Measurements from ENCODE around the gene CAPN14. TPM values are rescaled to one million over a fixed set of nuclear protein-coding genes. Genes with fewer than 3 reads are reported as not detected.

The CAPN14 gene
- total and polyA plus RNA-seq, 4 donors = 0.18 to 0.29 (median 0.21) TPM; not detected in 1

- 93% methylated on average over 2 of the region's 2 CpGs for WGBS, 2 donors
- intact Hi-C loops (cut with DNase I) = no loop called here
- H3K27me3 ChIP-seq (ENCODE audit: control insufficient read depth in 1 of 2, insufficient read depth in 2 of 2, low read length in 1 of 2) = no peaks in the 10 kb centered on the region
- DNase-seq (no peak), ATAC-seq (ENCODE audit: low FRiP score) (no peak)
- no peak overlapping the region for H3K4me3 ChIP-seq (ENCODE audit: low read length in 2 of 2)
- no peak overlapping the region for H3K27ac ChIP-seq (ENCODE audit: low read depth in 1 of 2, low read length in 2 of 2)
- H3K9me3 ChIP-seq (ENCODE audit: control insufficient read depth, low read length) = no peaks in the 10 kb centered on the region
- no peaks in the 10 kb centered on the region for H3K4me1 ChIP-seq (ENCODE audit: control insufficient read depth in 1 of 2, insufficient read depth in 2 of 2, low read length in 2 of 2)
- no peaks in the 10 kb centered on the region for H3K36me3 ChIP-seq (ENCODE audit: control insufficient read depth in 1 of 2, insufficient read depth in 2 of 2, low read length in 1 of 2)
Measured at GRCh38 chr2:31197669-31198068, 19.6 kb downstream of the CAPN14 start.

DNA sequence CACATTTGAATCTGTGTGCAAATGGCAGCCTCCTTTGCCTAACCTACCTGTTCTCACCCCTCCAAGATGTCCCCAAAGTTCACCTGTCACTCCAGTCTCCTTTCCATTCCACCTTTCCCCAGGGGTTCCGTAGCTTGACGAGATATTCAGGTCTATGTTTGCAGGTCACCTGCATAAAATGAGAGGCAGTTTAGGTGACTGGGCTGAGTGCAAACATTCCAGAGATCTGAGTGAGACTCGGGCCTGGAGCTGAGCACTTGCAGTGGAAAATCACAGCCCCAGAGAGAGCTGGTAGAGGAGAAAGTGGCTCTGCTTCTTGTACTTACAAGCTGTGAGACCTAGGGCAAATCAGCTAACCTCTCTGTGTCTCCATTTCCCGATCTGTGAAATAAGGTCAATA lies 20.1 kb downstream of the CAPN14 start:
- Histone ChIP-seq H3K4me1 (ENCODE audit: control insufficient read depth in 1 of 2, insufficient read depth in 2 of 2, low read length in 2 of 2) (no peaks in the 10 kb centered on the region), H3K27me3 (ENCODE audit: control insufficient read depth in 1 of 2, insufficient read depth in 2 of 2, low read length in 1 of 2) (no peaks in the 10 kb centered on the region), H3K9me3 (ENCODE audit: control insufficient read depth, low read length) (no peaks in the 10 kb centered on the region), H3K36me3 (ENCODE audit: control insufficient read depth in 1 of 2, insufficient read depth in 2 of 2, low read length in 1 of 2) (no peaks in the 10 kb centered on the region), H3K4me3 (ENCODE audit: low read length in 2 of 2) (no peak overlapping the region), H3K27ac (ENCODE audit: low read depth in 1 of 2, low read length in 2 of 2) (no peak overlapping the region)
- intact Hi-C loops (cut with DNase I) = no loop called here
- 85 to 89% methylated on average over 4 of the region's 4 CpGs for WGBS, 2 donors
- no peak for DNase-seq
- ATAC-seq (ENCODE audit: low FRiP score) = no peak

GRCh38 chr2:31196622-31197021 lies 20.7 kb downstream of the CAPN14 start:
- Histone ChIP-seq H3K36me3 (ENCODE audit: control insufficient read depth in 1 of 2, insufficient read depth in 2 of 2, low read length in 1 of 2) (no peaks in the 10 kb centered on the region), H3K9me3 (ENCODE audit: control insufficient read depth, low read length) (no peaks in the 10 kb centered on the region), H3K27me3 (ENCODE audit: control insufficient read depth in 1 of 2, insufficient read depth in 2 of 2, low read length in 1 of 2) (no peaks in the 10 kb centered on the region), H3K4me3 (ENCODE audit: low read length in 2 of 2) (no peak overlapping the region), H3K4me1 (ENCODE audit: control insufficient read depth in 1 of 2, insufficient read depth in 2 of 2, low read length in 2 of 2) (no peaks in the 10 kb centered on the region), H3K27ac (ENCODE audit: low read depth in 1 of 2, low read length in 2 of 2) (no peak overlapping the region)
- DNase-seq (no peak), ATAC-seq (ENCODE audit: low FRiP score) (no peak)
- 95 to 99% methylated on average over 2 of the region's 2 CpGs for WGBS, 2 donors
- intact Hi-C loops (cut with DNase I) = no loop called here

- no peak overlapping the region for H3K27ac ChIP-seq (ENCODE audit: low read depth in 1 of 2, low read length in 2 of 2)
- no peaks in the 10 kb centered on the region for H3K27me3 ChIP-seq (ENCODE audit: control insufficient read depth in 1 of 2, insufficient read depth in 2 of 2, low read length in 1 of 2)
- WGBS, 2 donors = 89 to 96% methylated on average over 4 of the region's 4 CpGs
- no peaks in the 10 kb centered on the region for H3K36me3 ChIP-seq (ENCODE audit: control insufficient read depth in 1 of 2, insufficient read depth in 2 of 2, low read length in 1 of 2)
- H3K9me3 ChIP-seq (ENCODE audit: control insufficient read depth, low read length) = no peaks in the 10 kb centered on the region
- H3K4me3 ChIP-seq (ENCODE audit: low read length in 2 of 2) = no peak overlapping the region
- intact Hi-C loops (cut with DNase I) = no loop called here
- no peak for ATAC-seq (ENCODE audit: low FRiP score)
- no peaks in the 10 kb centered on the region for H3K4me1 ChIP-seq (ENCODE audit: control insufficient read depth in 1 of 2, insufficient read depth in 2 of 2, low read length in 2 of 2)
- DNase-seq = no peak
Measured at GRCh38 chr2:31193806-31194205, 23.5 kb downstream of the CAPN14 start.

DNA sequence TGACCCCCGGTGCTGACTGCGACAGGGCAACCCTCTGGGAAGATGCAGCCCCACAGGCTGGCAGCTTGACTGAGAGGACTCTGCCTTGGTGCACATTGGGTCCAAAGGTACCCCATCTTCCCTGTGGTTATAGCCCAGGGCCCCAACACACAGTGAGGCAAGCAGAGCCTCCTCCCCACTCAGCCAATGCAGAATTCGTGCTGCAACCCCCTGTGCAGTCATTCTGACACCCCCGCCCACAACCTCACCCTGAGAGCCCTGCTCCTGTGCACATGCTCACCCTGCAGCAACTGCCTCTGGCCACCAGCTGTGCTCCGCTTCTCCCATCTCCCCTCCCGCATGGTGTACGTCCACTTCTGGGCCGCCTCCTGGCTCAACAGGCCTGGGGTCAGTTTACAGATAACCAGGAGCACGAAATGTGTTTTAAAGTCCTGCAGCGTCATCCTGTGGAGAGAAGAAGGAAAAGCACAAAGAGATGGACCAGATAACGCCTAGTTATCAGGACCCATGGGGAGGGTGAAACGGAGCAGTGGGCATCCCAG lies 24.4 kb downstream of the CAPN14 start:
- no peaks in the 10 kb centered on the region for H3K4me1 ChIP-seq (ENCODE audit: control insufficient read depth in 1 of 2, insufficient read depth in 2 of 2, low read length in 2 of 2)
- intact Hi-C loops (cut with DNase I) = no loop called here
- H3K4me3 ChIP-seq (ENCODE audit: low read length in 2 of 2) = no peak overlapping the region
- no peak overlapping the region for H3K27ac ChIP-seq (ENCODE audit: low read depth in 1 of 2, low read length in 2 of 2)
- no peaks in the 10 kb centered on the region for H3K36me3 ChIP-seq (ENCODE audit: control insufficient read depth in 1 of 2, insufficient read depth in 2 of 2, low read length in 1 of 2)
- H3K27me3 ChIP-seq (ENCODE audit: control insufficient read depth in 1 of 2, insufficient read depth in 2 of 2, low read length in 1 of 2) = no peaks in the 10 kb centered on the region
- 86 to 91% methylated on average over 12 of the region's 12 CpGs for WGBS, 2 donors
- ATAC-seq (ENCODE audit: low FRiP score) (no peak), DNase-seq (no peak)
- H3K9me3 ChIP-seq (ENCODE audit: control insufficient read depth, low read length) = no peaks in the 10 kb centered on the region

GRCh38 chr2:31192396-31192795 lies 24.9 kb downstream of the CAPN14 start:
- WGBS, 2 donors = 93 to 96% methylated on average over 2 of the region's 2 CpGs
- ATAC-seq (ENCODE audit: low FRiP score) (no peak), DNase-seq (no peak)
- H3K36me3 ChIP-seq (ENCODE audit: control insufficient read depth in 1 of 2, insufficient read depth in 2 of 2, low read length in 1 of 2) = no peaks in the 10 kb centered on the region
- no peak overlapping the region for H3K27ac ChIP-seq (ENCODE audit: low read depth in 1 of 2, low read length in 2 of 2)
- intact Hi-C loops (cut with DNase I) = no loop called here
- H3K27me3 ChIP-seq (ENCODE audit: control insufficient read depth in 1 of 2, insufficient read depth in 2 of 2, low read length in 1 of 2) = no peaks in the 10 kb centered on the region
- H3K9me3 ChIP-seq (ENCODE audit: control insufficient read depth, low read length) = no peaks in the 10 kb centered on the region
- no peak overlapping the region for H3K4me3 ChIP-seq (ENCODE audit: low read length in 2 of 2)
- H3K4me1 ChIP-seq (ENCODE audit: control insufficient read depth in 1 of 2, insufficient read depth in 2 of 2, low read length in 2 of 2) = no peaks in the 10 kb centered on the region

DNA sequence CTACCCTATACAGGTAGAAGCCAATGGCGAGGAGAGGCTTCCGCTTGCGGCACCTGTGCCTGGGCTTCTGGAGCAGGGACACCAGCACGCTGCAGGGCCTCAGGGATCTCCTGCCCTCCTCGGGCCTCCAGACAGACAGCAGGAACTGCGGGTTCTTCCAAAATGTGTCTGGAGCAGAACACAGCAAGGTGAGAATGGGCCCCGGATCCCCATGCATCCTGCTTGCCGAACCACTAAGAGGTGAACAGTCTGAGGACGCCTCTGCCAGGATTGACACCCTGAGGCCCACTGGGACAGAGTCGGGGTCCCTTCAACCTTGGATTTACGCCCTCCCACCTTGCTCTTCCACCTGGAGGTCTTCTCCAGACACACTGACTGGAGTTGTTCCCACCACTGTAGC lies 25.4 kb downstream of the CAPN14 start:
- DNase-seq (no peak), ATAC-seq (ENCODE audit: low FRiP score) (no peak)
- H3K4me3 ChIP-seq (ENCODE audit: low read length in 2 of 2) = no peak overlapping the region
- H3K36me3 ChIP-seq (ENCODE audit: control insufficient read depth in 1 of 2, insufficient read depth in 2 of 2, low read length in 1 of 2) = no peaks in the 10 kb centered on the region
- no peak overlapping the region for H3K27ac ChIP-seq (ENCODE audit: low read depth in 1 of 2, low read length in 2 of 2)
- 89 to 95% methylated on average over 11 of the region's 11 CpGs for WGBS, 2 donors
- no peaks in the 10 kb centered on the region for H3K4me1 ChIP-seq (ENCODE audit: control insufficient read depth in 1 of 2, insufficient read depth in 2 of 2, low read length in 2 of 2)
- no peaks in the 10 kb centered on the region for H3K27me3 ChIP-seq (ENCODE audit: control insufficient read depth in 1 of 2, insufficient read depth in 2 of 2, low read length in 1 of 2)
- intact Hi-C loops (cut with DNase I) = no loop called here
- no peaks in the 10 kb centered on the region for H3K9me3 ChIP-seq (ENCODE audit: control insufficient read depth, low read length)

DNA sequence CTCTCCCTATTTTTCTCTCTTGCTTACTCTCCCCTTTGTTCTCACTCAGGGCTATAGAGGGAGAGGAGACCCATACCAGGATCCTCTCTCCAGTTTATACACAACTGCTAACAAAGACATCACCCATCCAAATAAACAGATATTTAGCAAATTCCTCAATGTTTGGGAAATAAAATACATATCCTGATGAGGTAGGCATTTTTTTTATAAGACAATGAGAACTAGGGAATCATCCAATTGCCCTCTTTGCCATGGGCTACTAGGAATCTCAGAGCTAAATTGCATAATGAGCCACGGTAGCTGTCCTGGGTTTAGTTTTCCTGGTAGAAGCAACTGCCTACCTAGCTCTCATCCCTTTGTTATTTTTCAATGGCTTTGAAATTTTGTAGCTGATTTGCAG lies 27.1 kb downstream of the CAPN14 start:
- no peak for DNase-seq
- no peaks in the 10 kb centered on the region for H3K9me3 ChIP-seq (ENCODE audit: control insufficient read depth, low read length)
- no peaks in the 10 kb centered on the region for H3K36me3 ChIP-seq (ENCODE audit: control insufficient read depth in 1 of 2, insufficient read depth in 2 of 2, low read length in 1 of 2)
- H3K27ac ChIP-seq (ENCODE audit: low read depth in 1 of 2, low read length in 2 of 2) = no peak overlapping the region
- WGBS, 2 donors = 82 to 86% methylated on average over 1 of the region's 1 CpG
- no peak overlapping the region for H3K4me3 ChIP-seq (ENCODE audit: low read length in 2 of 2)
- no peaks in the 10 kb centered on the region for H3K4me1 ChIP-seq (ENCODE audit: control insufficient read depth in 1 of 2, insufficient read depth in 2 of 2, low read length in 2 of 2)
- ATAC-seq (ENCODE audit: low FRiP score) = no peak
- no peaks in the 10 kb centered on the region for H3K27me3 ChIP-seq (ENCODE audit: control insufficient read depth in 1 of 2, insufficient read depth in 2 of 2, low read length in 1 of 2)
- intact Hi-C loops (cut with DNase I) = no loop called here

- Histone ChIP-seq H3K9me3 (ENCODE audit: control insufficient read depth, low read length) (no peaks in the 10 kb centered on the region), H3K4me3 (ENCODE audit: low read length in 2 of 2) (no peak overlapping the region), H3K36me3 (ENCODE audit: control insufficient read depth in 1 of 2, insufficient read depth in 2 of 2, low read length in 1 of 2) (no peaks in the 10 kb centered on the region), H3K27ac (ENCODE audit: low read depth in 1 of 2, low read length in 2 of 2) (no peak overlapping the region), H3K4me1 (ENCODE audit: control insufficient read depth in 1 of 2, insufficient read depth in 2 of 2, low read length in 2 of 2) (no peaks in the 10 kb centered on the region), H3K27me3 (ENCODE audit: control insufficient read depth in 1 of 2, insufficient read depth in 2 of 2, low read length in 1 of 2) (no peaks in the 10 kb centered on the region)
- no peak for DNase-seq
- WGBS, 2 donors = 88 to 89% methylated on average over 4 of the region's 4 CpGs
- ATAC-seq (ENCODE audit: low FRiP score) = no peak
- intact Hi-C loops (cut with DNase I) = no loop called here
Measured at GRCh38 chr2:31189141-31189540, 28.2 kb downstream of the CAPN14 start.

Data from aorta (tissue), 5 donors.